ENCODE measurements around the gene KIAA0513.
"Not testable (repeated sequence)": the region's sequence is repeated elsewhere in the genome, so short reads cannot be mapped to it uniquely, and the experiment has no call there.

KIAA0513 gene

DNA sequence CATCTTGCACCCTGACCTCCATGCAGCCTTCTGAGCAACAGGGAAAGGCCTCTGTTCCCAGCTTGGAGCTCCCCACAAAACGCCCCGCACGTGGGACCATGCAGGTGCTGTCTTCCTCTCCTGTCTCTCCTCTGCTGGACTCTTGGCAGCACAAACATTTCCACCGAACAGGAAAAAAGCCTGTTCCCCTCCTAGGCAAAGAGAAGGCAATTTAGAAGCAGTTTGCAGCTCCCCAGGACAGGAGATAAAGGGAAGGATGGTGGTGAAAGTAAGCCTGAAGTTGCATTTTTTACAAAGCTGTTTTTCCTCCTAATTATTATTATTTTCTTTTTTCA is 92.4 kb downstream of the KIAA0513 start:
- DNase-seq, result no peak

DNA sequence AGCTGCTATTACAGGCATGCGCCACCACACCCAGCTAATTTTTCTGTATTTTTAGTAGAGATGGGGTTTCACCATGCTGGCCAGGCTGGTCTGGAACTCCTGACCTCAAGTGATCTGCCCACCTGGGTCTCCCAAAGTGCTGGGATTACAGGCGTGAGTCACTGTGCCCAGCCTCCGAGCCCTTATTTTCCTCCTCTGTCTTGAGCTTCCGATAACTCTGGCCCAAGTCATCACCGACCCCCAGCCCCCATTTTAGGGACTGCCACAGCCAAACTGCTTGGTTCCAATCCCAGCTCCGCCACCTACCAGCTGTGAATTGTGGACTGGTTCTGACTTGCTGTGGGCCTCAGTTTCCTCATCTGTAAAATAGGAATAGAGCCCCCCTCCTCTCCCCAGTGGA is 95.8 kb downstream of the KIAA0513 start:
- not testable (repeated sequence) for DNase-seq

DNA sequence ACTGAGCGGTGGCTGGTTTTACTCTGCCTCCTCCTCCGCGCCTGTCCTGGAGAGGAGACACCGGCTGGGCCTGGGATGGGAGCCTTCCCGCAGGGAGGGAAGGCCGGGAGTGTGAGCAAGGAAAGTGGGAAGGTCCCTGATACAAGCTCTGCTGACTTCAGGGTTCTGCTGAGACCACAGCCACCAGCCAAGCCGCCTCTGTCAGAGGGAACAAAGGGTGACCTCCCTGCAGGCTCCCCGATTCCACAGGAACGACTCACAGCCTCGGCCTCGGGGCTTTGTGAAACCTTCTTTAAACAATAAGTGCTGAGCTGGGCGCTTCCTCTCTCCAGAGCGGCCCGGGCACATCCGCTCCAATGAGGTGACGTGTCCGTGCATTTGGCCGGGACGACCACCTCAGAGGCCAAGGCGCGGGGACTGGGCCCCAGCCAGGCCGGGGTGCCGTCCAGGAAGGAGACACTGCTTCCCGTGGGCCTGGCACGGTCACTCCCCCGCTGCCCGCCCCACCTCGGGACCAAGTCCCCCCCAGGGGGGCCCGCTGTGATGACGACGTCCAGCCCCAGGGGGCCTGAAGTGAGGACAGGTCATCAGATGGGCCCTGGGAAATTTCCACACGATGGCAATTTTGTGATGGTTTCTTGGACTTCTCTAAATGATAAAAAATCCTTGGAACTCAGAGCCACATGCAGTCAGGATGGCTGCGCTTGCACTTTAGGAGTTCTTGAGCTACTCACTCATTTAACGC is 96.5 kb downstream of the KIAA0513 start:
- no peak for DNase-seq

DNA sequence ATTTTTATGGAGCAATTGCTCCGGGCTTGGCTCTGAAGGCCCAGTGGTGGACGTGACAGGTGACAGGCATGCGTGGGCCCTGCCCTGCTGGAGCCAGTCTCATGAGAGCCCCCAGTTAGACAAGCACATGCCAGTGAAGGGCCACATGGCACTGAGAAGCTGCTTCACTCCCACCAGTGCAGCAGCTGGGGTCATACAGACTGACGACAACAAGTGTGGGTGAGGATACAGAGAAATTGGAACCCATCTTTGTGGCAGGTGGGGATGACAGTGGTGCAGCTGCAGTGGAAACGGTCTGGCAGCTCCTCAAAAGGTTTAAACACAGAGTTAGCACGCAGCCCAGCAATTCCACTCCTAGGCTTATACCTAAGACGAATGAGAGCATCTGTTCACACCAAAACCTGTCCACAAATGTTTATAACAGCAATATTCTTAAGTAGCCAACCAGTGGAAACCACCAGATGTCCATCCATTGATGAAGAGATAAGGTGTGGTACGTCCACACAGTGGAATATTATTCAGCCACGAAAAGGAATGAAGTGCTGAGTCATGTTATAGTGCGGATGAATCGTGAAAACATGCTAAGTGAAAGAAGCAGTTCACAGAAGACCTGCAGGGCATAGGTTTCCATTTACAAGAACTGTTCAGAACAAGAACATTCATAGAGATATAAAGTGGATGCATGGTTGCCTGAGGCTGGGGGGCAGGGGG is 97.2 kb downstream of the KIAA0513 start:
- no peak for DNase-seq

- DNase-seq, result no peak
Observed at GRCh38 chr16:85125570-85126393, 98.2 kb downstream of the KIAA0513 start.

GRCh38 chr16:85126394-85126704 is 98.8 kb downstream of the KIAA0513 start:
- no peak for DNase-seq

- DNase-seq, result no peak
Observed at GRCh38 chr16:85126705-85127378, 99.2 kb downstream of the KIAA0513 start.

DNA sequence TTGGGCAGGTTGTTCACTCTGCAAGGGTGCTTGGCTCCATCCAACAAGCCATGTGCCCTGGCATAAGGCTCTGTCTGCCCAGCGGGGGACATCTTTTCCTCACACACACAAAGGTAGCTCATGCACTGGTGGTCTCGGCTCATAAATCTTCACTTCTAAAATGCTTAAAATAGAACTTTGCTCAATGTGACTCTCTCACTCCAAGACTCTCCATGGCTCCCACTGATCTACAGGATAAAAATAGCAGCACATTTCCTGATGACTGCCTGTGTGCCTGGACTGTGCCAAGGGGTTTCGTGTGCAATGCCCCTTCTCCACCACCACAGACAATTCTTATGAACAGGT is 99.8 kb downstream of the KIAA0513 start:
- DNase-seq, result no peak

GRCh38 chr16:85128079-85128837 is 100.7 kb downstream of the KIAA0513 start:
- no peak for DNase-seq

GRCh38 chr16:85129876-85130704 is 102.5 kb downstream of the KIAA0513 start:
- no peak for DNase-seq

DNA sequence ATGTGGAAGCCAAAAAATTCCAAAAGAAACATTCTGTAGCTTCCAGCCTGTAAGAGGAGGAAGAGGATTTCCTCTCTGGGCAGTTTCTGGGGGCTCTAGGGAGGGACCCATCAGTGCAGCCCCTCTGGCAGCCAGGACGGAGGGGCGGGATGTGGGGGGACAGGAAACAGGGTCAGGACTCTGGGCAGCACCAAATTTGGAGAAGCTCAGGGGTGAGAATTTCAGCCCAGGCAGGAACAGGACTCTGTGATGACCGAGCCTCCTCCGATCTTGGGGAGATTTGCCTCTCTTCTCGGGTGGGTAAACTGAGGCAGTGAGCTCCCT is 103.1 kb downstream of the KIAA0513 start:
- no peak for DNase-seq

- no peak for DNase-seq
Observed at GRCh38 chr16:85132456-85133289, 105.1 kb downstream of the KIAA0513 start.

- no peak for DNase-seq
Observed at GRCh38 chr16:85133290-85133599, 105.7 kb downstream of the KIAA0513 start.

GRCh38 chr16:85134076-85134788 is 106.6 kb downstream of the KIAA0513 start:
- no peak for DNase-seq

DNA sequence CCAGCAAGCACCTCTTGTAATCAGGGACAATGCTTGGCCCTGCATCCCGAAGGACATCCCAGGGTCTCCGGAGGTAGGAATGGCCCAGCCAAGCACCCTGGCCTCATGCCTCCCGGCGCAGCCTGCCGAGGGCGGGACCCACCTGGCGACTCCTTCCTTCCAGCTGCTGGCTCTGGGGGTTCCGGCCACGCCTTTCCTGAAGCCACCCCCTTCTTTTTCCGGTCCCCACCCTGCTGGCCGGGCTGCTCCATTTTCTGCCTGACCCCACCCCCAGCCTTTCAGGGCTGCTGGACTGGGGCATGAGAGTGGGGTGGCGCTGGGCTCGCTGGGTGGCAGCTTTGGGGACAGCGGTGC is 107.2 kb downstream of the KIAA0513 start:
- DNase-seq, result no peak

DNA sequence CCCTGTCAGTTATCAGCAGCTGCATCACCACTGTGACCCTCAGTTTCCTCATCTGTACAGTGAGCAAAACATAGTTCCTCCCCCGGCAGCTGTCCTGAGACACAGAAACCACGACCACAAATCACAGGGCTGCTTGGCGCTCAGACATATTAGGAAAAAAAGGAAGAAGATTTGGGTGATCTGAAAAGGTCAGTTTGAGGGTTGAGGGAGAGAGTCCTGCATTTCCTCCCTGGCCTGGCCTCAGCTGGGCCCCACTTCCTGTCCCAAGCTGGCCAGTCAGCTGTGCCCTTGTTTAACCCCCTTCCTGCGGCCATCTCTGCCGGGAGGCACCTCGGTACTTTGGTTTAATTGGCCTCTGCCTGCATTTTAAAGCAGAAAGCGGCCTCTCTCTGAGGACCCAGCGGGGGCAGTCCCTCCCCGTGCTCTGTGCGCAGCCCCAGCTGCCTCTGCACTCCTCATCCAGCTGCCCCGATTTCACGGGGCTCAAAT is 108.7 kb downstream of the KIAA0513 start:
- DNase-seq, result no peak

GRCh38 chr16:85136702-85137322 is 109.2 kb downstream of the KIAA0513 start:
- DNase-seq, result no peak

DNA sequence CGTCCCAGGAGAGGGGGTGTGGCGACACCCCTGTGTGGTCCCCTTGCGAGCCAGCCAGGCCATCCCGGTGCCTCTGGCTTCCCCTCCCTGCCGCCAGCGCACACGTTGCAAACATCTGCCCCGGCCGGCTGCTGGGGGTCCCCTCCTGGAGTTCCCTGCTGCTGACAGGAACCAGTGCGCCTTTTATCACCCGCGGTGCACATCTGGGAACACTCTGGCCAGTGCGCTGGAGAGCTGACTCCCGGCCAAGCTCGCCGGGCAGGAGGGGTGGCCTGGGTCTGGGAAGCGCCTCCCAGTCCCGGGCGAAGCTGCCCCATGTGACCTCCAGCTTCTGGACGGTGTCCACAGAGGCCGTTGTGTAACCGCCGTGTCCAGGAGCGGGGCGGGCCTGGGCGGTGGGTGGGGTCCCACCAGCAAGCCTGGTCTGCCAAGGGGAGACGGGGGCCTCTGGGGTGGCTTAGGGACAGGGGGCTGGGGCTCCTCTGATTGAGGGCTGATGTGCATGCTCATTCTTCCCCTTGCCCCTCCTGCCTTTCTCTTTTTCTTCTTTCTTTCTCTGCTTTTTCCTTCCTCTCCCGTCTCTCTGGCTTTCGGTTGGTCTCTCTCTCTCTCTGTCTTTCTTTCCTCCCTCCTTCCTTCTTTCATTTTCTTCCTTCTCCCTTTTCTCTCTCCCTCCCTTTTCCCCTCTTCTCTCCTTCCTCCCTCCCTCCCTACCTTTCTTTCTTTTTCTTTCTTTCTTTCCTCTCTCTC is 109.9 kb downstream of the KIAA0513 start:
- no peak for DNase-seq

Data from SW 1271 (cell line).